GM21825 (cell line): ENCODE results near the gene RXFP3.
"Not testable (repeated sequence)": the region's sequence is repeated elsewhere in the genome, so short reads cannot be mapped to it uniquely, and the experiment has no call there.

Experiments used
- ATAC-seq: cut with Tn5 transposase; IDR thresholded peaks from one replicate; pipeline ENCODE4 v1.9.1; 2021; ENCODE audit warnings: mild to moderate bottlenecking, moderate library complexity; ENCODE audit not compliant: unreplicated experiment

RXFP3 gene, protein sequence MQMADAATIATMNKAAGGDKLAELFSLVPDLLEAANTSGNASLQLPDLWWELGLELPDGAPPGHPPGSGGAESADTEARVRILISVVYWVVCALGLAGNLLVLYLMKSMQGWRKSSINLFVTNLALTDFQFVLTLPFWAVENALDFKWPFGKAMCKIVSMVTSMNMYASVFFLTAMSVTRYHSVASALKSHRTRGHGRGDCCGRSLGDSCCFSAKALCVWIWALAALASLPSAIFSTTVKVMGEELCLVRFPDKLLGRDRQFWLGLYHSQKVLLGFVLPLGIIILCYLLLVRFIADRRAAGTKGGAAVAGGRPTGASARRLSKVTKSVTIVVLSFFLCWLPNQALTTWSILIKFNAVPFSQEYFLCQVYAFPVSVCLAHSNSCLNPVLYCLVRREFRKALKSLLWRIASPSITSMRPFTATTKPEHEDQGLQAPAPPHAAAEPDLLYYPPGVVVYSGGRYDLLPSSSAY

GRCh38 chr5:33936381-33937016, at the start of gene RXFP3:
Gene RXFP3 (plus strand): TSS chr5:33936386. CDS start chr5:33936741, 355 bp downstream.
- ATAC-seq: no peak

- ATAC-seq: no peak
Measured at GRCh38 chr5:33887268-33887667, 48.9 kb upstream of the RXFP3 start.

GRCh38 chr5:33888587-33888986, 47.6 kb upstream of the RXFP3 start:
- no peak for ATAC-seq

DNA sequence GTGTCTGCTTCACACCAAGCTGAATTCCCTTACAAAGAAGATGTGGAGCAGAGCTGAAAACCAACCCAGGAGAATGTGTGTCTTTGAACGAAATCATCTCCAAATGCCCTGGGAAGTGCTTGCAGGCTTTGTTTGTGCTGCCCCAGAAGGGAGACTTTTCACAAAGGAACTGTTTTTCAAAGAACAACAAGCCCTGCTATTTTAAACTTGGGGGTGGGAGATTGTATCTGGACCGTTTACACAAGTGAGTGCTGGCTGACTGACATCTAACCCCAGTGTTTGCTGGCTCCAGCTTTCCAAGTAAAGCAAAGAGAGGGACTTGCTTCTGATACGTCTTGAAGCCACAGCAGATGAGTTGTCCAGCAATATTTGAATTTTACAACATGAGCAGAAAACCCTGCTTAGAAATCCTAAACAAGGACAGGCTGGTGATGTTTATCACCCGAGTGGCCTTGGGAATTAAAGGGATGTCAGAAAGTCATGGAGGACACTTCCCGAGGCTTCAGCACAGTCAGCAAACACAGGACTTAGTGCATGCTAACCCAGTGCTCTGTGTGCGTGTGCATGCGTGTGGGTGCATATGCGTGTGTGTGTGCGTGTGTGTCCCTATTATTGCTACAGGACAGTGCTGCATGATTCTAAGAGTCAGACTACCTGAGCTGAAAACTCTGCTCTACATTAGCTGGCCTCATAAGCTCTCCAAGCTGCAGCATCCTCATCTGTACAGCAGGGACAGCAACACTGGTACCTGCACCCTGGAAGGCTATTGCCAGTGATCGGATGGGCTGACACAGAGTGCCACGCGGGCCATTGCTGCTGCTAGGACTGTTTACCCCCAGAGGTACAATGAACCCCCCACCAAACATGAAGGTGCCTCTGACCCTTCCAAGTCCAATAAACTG, 45.8 kb upstream of the RXFP3 start:
- ATAC-seq: no peak

GRCh38 chr5:33891446-33891787, 44.8 kb upstream of the RXFP3 start:
- no peak for ATAC-seq

DNA sequence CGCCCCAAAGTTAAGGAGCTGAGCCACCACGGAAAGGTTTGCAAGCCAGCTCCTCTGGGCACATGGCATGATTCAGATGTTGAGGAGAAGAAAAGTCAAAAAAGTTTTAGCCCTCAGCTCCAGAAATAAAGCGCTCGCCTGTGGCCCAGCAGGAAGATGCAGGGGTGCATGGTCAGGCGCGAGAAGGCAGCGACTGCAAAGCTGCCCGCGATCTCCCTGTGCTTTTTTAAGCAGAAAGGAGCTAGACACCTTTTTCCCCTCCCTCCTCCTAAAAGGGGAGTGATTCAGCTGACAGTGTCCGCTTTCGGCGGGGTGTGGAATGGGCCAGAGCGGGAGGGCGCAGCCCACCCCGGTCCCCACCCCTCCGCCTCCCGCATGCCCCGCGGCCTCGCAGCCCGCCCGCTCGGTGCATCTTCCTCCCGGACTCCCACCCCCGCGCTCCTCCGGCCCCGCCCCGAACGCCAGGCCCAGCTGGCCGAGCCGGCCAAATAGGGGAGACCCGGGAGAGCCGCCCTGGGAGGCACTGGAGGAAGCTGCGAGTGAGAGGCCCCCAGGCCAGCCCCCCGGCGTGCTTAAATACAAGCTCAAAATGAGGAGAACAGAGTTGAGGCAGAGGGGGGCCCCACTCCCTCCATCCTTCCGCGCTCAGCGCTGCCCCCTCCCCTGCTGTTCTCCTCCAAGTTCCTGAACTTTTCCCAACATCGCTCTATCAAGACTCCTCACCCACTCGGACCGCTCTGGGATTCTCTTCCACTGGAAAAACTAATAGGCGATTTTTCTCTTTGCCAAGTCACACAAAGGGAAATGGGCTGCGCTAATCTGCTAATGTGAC, 44.2 kb upstream of the RXFP3 start, which contains the start of gene ADAMTS12:
Gene ADAMTS12, minus strand, starts transcription at position 203 of the 832 bp plus-strand sequence. Its CDS starts 134 bp downstream, at position 69.
- no peak for ATAC-seq

DNA sequence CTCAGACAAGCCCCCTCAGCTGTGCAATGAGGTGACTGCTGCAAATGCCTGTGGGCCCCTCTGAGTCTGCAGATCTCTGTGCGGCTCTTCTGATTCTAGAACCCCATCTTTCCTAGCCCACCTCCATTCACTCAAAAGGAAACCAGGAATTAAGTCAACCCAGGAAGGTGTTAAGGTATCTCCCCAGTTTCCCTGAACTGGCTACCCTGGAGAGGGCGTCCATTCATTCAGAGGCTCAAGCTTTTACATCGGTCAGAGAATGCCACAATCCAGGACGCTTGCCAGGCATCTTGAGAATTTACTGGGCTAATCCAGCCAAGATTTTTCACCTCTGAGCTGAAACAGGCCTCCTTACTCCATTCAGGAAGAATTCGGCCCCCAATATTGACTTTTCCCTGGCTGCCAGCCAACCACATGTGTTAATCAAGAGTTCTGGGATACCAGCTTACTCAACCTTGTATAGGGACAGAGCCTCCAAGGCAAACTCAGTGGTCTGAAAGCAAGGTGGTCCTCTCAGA, 43.5 kb upstream of the RXFP3 start:
- ATAC-seq: no peak

GRCh38 chr5:33894566-33894965, 41.6 kb upstream of the RXFP3 start:
- no peak for ATAC-seq

DNA sequence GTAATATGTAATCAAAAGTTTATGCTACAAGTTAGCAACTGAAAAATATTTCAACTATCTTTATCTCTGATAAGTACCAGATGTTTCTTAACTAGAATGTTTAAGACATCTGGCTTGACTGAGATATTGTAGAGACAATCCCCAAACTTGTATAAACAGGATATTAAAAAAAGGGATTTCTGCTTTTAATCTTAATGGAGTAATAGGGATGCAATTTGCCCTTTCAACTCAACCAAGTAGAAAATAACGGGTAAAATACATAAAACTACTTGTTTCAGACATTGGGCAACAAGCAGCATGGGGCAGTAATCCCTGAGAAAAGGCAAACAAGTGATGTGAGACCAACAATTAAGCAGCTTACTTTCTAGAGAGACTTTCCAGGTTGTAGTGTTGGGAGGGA, 35.0 kb upstream of the RXFP3 start:
- ATAC-seq: no peak

GRCh38 chr5:33903118-33903517, 33.1 kb upstream of the RXFP3 start:
- ATAC-seq: no peak

GRCh38 chr5:33905381-33905780, 30.8 kb upstream of the RXFP3 start:
- ATAC-seq: no peak

DNA sequence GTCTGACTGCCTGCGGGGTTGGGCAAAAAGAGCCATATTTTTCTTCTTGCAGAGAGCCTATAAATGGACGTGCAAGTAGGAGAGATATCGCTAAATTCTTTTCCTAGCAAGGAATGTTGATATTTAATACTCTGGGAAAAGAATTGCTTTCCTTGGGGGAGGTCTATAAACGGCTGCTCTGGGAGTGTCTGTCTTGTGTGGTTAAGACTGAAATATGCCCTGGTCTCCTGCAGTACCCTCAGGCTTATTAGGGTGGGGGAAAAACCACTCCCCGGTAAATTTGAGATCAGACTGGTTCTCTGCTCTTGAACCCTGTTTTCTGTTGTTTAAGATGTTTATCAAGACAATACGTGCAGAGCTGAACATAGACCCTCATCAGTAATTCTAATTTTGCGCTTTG, 29.9 kb upstream of the RXFP3 start:
- ATAC-seq: not testable (repeated sequence)

GRCh38 chr5:33914844-33915243, 21.3 kb upstream of the RXFP3 start:
- not testable (repeated sequence) for ATAC-seq

- no peak for ATAC-seq
Measured at GRCh38 chr5:33921002-33921401, 15.2 kb upstream of the RXFP3 start.

- ATAC-seq: no peak
Measured at GRCh38 chr5:33925278-33925677, 10.9 kb upstream of the RXFP3 start.

GRCh38 chr5:33927685-33928084, 8.5 kb upstream of the RXFP3 start:
- no peak for ATAC-seq

GRCh38 chr5:33928283-33928682, 7.9 kb upstream of the RXFP3 start:
- ATAC-seq: no peak

DNA sequence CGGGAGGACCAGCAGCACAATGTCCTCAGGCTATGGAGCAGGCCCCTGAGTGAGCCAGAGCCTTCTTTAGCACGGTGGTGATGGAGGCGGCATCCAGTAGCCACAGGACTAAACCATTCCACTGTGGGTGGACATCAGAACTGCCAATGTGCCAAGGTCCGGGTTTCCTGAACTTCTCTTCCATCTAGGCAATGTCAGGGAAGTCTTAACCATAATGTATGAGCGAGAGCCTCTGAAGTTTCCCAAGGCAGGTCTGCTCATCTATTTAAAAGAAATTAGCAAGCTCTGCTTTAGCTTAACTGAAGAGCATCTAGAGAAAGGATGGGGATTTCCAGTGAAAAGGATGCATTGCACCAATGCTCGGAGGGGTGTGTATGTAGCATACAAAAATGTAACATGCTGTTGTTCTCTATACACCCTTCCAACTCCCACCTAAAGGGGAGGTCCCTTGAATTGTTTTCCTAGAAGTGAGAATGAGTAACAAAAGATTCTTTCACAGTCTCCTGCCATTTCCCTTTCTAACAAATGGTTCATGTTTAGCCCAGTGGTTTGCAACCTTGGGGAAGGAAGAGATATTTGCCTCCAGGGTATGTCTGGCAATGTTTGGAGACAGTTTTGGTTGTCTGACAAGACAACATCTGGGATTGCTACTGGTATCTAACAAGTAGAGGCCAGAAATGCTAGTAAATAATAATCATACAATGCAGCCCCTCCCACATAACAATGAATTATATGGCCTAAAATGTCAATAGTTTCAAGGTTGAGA, 6.1 kb upstream of the RXFP3 start:
- ATAC-seq: no peak

DNA sequence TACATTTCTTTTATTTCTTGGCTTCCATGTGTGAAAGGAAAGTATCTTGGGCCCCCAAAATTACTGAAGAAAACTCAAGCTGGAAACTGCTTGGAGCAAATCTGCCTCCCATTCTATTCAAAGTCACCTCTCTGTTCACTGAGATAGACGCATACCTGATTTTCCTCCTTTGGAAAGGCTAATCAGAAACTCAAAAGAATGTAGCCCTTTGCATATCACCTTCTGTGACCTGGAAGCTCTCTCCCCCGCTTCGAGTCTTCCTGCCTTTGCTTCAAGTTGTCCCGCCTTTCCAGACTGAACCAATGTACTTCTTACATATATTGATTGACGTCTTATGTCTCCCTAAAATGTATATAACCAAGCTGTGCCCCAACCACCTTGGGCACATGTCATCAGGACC, 5.0 kb upstream of the RXFP3 start:
- no peak for ATAC-seq
